ENCODE data around the gene AK5.
A peak's percentile ranks its signal among the peaks of the same experiment; 100 is the strongest.
"Not testable (repeated sequence)": the region's sequence is repeated elsewhere in the genome, so short reads cannot be mapped to it uniquely, and the experiment has no call there.

The AK5 gene

DNA sequence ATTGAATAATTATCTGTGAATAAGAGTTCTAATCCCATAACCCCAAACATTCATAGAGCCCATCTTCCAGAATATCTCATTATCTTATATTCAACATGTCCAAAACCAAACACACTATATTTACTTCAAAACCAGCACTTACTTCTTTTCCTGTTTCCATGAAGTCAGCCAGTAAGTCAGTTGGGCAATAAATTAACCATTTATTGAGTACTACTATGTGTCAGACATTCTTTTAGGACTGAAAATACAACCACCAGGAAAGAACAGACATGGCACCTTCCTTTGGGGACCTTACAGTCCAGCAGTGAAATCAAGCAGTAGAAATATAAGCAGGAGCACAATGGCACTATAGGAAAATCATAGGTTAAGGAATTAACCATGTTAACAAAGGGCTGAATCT lies 8.8 kb downstream of the AK5 start:
- DNase-seq, result no peak

- DNase-seq, result no peak
Observed at GRCh38 chr1:77292551-77292950, 10.7 kb downstream of the AK5 start.

DNA sequence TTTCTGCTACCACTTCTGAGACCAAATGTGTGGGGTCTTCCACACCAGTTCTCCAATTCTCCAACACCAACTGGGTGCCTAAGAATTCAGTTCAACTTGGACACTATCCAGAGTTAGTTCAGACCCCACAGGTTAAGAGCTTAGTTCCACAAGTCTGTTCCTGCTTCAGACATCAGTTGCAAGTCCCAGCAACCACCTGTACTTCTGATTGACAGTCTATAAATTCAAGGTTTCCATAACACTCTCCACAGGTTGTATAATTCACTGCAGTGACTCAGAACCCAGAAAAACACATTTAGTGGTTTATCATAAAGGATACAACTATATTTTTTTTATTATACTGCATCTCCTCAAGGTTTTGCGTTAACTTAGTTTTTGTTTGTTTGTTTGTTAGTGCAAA lies 18.7 kb downstream of the AK5 start:
- no peak for DNase-seq

DNA sequence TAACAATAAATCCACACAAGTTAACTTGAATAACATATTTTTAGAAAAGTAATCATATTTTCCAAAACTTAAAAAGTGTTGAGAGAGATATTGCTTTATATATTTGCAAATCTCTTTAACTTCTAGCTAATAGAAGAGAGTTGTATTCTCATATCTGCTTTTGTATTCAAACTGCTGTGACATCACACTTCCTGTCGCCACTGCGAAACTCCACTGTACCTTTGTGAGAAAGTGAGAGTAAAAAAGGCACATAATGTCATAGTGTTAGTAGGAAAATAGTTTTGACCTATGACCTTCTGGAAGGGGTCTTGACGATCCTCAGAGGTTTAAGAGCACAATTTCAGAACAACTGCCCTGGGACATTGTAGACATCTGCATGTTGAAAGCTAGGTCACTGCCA lies 21.6 kb downstream of the AK5 start:
- DNase-seq, result no peak

DNA sequence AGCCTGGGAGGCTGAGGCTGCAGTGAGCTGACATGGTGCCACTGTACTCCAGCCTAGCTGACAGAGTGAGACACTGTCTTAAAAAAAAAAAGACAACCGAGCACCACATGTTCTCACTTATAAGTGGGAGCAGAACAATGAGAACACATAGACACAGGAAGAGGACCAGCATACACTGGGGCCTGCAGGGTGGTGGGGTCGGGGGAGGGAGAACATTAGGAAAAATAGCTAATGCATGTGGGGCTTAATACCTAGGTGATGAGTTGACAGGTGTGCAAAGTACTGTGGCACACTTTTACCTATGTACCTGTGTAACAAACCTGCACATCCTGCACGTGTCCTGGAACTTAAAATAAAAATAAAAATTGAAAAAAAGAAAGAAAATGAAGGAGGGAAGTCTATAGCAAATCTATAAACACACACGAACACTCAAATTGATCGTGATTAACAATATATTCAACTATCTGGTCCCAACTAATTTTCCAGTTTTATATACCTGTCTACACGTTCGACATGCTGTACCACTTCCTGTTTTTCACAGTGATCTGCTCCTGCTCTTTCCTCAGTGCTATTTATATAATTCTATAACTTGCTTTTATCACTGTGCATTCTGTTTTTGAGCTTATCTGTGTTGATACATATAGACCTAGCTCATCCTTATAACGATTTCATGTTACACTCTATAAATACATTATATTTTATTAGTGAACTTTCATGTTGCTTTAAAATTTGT lies 27.2 kb downstream of the AK5 start:
- DNase-seq, result no peak

- no peak for DNase-seq
Observed at GRCh38 chr1:77310924-77311323, 29.1 kb downstream of the AK5 start.

GRCh38 chr1:77312364-77312763 lies 30.5 kb downstream of the AK5 start:
- DNase-seq, result not testable (repeated sequence)

- peak; percentile 38 for DNase-seq
Observed at GRCh38 chr1:77313491-77313890, 31.7 kb downstream of the AK5 start.

DNA sequence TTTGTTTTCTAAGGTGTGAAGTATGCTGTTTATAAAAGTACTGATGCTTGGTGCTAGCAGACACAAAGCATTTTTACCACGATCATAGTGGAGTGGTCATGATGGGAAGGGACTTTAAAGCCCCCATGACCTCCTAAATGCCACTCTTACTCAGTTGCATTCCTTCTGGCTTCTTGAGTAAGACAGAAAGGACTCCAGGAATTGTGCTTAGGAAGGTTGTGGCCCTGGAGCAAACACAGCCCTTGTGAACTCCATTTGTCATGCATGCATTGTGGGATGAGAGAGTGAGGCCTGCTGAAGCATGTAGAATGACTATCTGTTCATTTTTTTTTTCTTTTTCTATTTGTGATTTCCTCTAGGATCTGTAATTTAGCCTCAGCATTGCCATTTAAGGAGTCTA lies 34.2 kb downstream of the AK5 start:
- DNase-seq, result peak; percentile 64

- no peak for DNase-seq
Observed at GRCh38 chr1:77316966-77317365, 35.1 kb downstream of the AK5 start.

GRCh38 chr1:77319036-77319705 lies 37.4 kb downstream of the AK5 start:
- peak; percentile 77 for DNase-seq

DNA sequence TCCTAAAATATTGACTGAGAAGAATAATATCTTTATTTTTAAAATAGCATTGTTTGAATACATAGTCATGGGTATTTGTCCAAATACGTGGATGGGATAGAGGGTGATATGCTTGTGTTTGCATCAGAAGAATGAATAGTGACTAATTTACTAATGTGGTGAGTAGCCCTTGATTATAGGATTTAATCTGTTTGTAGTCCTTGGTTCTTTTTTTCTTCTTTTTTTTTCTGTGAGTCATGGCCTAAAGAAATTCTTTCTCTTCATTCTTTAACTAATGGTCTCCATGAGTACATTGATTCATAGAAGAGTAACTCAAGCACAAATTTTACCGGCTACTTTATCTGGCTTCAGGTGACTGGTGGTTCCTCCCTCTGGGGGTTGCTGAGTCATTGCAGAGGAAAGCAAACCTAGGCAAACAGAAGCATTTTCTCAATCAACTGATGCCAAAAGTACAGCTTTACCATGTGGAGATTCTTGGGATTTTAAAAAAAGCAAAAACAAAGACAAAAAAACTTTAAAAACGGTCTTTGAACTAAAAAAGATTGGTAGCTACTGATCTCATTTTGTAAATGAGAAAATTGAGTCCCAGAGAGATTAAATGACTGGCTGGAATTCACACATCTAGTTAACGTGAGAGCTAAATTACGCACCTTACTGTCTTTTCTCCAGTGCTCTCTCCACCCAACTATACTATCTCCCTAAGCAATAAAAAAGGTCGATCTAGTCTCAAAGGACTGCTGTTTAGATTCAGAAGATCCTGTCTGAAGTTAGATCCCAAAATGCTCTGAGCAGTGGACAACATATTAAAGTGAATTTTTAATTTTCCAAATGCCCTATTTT lies 40.5 kb downstream of the AK5 start:
- DNase-seq, result peak; percentile 95

- DNase-seq, result no peak
Observed at GRCh38 chr1:77333501-77333900, 51.7 kb downstream of the AK5 start.

- DNase-seq, result no peak
Observed at GRCh38 chr1:77336729-77337128, 54.9 kb downstream of the AK5 start.

DNA sequence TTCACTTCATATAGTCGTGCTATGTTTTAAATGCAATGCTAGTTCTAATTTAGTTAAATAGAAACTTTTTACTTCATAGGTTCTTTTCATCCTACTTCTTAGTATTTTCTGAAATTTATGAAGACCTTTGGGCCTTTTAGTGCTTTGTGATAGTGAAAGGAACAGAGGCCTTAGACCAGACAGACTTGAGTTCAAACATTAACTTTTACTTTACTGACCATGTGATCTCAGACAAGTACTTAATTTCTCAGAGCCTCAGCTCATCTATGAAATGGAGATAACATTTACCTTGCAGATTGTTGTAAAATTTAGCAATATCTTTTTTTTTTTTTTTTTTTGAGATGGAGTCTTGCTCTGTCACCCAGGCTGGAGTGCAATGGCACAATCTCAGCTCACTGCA lies 57.5 kb downstream of the AK5 start:
- DNase-seq, result no peak

GRCh38 chr1:77341195-77341594 lies 59.4 kb downstream of the AK5 start:
- DNase-seq, result no peak

DNA sequence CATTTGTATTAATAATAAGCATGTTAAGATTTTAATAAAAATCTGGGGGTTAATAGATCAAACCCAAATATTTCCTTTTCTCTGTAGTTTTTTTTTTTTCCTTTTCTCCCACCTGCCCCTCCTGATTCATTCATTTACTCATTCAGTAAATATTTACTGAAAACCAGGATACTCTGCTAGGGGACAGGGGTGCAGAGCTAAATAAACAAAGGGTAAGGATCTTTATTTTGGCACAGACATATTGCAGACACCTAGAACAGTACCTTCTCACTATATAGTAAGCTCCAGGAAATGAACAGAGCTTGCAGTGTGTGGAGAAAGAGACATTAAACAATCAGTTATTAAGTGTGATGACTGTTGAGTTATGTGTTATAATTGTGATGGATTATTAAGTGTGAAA lies 60.9 kb downstream of the AK5 start:
- DNase-seq, result no peak

DNA sequence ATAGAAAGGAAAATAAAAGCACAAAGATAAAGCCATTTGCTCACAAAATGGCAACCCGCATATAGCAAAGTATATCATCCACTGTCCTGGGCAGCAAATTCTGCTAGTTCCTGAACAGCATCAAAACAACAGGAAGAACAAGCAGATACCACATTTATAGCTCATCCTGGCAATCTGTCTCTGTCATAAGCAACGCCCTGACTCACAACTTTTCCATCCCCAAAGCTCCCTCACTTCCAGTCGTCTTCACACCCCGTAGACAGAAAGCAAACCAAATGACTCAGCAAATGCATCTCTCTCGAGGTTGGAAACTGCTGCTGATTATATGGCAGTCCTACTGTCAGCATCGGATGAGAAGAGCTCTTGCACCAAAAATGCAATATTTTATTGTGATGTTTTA lies 65.8 kb downstream of the AK5 start:
- peak; percentile 99 for DNase-seq

DNA sequence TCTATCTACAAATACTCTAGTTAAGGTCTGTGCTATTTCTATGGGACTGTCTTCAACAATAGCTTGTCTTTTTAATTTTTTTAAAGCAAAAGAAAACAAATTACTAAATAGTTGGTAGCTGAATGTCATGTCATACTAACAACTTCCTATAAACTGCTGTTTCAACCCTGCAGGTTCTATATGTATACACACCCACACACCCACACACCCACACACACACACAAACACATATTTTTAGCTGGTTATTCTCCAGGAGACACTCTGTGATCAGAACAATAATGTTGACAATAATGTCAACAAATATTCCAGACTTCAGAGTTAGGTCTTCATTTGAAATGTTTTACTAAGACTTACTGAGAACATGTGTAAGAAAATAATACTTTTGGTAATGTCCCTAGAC lies 66.7 kb downstream of the AK5 start:
- DNase-seq, result no peak

- no peak for DNase-seq
Observed at GRCh38 chr1:77349275-77349674, 67.5 kb downstream of the AK5 start.

GRCh38 chr1:77350012-77350770 lies 68.4 kb downstream of the AK5 start:
- DNase-seq, result no peak

- DNase-seq, result no peak
Observed at GRCh38 chr1:77354536-77354935, 72.7 kb downstream of the AK5 start.

DNA sequence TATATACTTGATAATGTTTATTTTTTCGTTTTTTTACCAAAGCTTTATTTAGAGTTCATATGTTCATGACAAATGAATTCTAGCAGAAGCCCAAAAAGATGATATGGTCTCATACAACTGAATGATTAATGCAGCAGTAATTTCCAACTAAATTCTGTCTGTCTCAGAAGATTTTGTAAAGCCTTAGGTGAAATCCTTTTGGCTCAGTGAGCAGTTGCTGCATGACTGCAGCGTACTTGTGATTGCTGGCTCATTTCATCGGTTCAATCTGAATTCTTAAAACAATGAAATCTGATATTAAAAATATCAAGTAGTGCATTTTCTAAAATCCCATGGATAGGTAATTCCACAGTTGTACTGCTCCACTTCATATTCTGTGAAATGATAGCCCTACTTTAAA lies 73.2 kb downstream of the AK5 start:
- no peak for DNase-seq

Measured in HCEC 1CT (cell line).